Stimulated activated CD8-positive, alpha-beta memory T cell treated with anti-CD3 and anti-CD28 coated beads, Interleukin-15, amount 100 ng/mL, for 24 hours (primary cell): ENCODE measurements around the gene PRKX.
"Not testable (repeated sequence)": the region's sequence is repeated elsewhere in the genome, so short reads cannot be mapped to it uniquely, and the experiment has no call there.

Source experiments
- DNase-seq: peaks from one replicate; pipeline ENCODE4 v3.0.0-alpha.2; 2020; ENCODE audit warnings: low read depth

The PRKX gene

DNA sequence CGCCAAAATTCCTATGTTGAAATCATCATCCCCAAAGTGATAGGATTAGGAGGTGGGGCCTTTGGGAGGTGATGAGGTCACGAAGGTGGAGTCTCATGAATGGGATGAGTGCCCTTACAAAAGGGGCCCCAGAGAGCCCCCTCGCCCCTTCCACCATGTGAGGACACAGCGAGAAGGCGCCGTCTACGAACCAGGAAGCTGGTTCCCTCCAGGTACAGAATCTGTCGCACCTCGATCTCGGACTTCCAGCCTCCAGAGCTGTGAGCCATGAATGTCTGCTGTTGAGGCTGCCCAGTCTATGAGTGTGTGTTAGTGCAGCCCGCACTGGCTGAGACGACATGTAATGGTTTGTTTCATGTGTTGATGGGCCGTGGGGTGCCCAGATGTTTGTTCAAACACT lies 60.3 kb downstream of the PRKX start:
- no peak for DNase-seq

DNA sequence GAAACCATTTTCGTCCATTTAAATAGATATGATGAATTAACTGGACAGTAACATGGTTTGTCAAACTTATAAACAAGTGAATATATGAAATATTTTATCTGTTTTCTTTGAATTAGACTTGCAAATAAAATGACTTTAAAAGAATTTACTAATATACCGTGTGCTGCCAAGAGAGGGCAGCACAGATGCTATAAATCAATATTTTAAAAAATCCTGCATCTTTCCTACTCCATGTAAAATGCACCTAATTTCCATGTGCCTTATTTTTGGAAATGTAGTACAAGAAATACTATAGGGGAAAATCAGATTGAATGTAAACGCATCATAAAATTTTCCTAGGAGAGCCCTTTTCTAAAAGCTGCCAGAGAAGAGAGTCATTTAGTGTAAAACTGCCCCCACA lies 62.2 kb downstream of the PRKX start:
- DNase-seq = no peak

DNA sequence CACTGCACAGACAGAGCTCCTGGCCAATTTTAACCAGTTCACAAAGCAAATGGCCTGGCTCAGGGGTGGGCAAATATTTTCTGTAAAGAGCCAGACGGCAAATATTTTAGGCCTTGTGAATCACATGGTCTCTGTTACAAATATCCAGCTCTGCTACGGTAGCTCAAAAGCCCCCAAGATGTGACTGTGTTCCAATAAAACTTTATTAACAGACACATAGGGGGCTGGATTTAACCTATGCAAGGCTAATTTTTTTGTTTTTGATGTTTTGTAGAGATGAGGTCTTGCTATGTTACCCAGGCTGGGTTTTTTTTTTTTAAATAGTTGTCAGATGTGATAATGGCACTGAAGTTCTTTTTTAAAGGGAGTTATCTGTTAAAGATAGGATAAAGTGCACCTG lies 65.4 kb downstream of the PRKX start:
- no peak for DNase-seq

DNA sequence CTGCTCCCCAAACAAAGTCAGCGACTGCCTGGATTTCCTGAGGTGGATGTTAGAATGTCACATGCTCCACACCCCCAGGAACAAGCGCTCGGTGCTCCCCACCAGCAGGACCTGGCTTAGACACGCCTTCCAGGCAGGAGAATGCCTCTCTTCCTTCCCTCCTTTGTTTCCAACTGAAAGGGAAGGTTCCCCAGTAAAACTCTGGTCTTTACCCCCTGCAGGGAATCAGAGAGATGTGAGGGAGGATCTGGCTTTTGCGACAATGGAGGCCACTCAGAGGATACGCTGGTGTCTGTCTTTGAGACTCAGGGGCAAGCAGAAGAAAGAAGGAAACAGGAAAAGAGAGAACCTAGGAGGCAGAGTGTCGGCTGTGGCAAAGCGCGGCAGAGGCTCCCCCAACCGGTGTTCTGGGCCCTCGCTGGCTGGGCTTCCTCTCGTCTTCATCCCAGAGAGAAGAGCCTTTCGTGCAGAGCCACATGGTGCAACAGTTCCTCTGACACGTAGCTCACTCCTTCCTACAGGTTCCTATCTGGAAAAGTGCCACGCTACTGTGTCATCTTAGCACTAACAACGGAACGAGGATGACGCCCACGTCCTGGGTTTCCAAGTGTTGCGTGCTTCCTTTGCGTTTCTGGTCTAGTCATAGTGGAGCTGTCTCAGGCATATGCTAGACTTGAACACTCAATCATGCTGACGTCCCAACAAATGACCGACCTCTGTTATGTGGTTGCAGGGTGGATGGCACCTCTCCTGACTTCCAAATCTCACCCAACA lies 73.4 kb downstream of the PRKX start:
- not testable (repeated sequence) for DNase-seq

DNA sequence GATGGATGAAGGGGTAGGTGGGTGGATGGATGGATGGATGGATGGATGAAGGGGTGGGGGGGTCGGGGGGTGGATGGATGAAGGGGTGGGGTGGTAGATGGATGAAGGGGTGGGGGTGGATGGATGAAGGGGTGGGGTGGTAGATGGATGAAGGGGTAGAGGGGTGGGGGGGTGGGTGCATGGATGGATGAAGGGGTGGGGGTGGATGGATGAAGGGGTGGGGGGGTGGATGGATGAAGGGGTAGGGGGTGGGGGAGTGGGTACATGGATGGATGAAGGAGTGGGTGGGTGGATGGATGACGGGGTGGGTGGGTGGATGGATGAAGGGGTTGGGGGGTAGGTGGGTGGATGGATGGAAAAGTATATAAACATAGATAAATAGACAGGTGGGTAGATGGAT lies 74.2 kb downstream of the PRKX start:
- no peak for DNase-seq

DNA sequence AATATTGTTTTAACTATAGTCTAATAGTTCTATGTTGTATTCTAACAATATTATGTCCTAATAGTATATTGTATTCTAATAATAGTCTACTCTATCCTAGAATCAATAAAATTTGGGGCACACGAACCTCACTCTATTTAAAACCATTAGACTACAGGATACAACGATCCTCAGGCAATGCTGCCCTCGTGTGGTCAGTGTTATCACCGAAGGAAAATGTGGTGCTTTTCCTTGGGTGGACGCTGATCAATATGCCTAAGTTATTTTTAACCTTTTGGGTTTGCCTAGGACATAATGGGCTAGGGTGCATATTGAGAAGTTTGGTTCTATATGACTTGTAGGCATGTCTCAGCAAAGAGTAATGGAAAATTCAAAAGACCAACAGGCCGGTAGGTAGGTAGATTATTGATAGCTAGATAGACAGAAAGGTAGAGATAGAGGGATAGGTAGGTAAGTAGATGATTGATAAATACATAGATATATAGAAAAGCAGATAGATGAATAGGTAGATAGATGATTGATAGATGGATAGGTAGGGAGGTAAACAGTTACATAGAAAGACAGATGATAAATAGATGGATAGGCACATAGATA lies 75.1 kb downstream of the PRKX start:
- DNase-seq = no peak

DNA sequence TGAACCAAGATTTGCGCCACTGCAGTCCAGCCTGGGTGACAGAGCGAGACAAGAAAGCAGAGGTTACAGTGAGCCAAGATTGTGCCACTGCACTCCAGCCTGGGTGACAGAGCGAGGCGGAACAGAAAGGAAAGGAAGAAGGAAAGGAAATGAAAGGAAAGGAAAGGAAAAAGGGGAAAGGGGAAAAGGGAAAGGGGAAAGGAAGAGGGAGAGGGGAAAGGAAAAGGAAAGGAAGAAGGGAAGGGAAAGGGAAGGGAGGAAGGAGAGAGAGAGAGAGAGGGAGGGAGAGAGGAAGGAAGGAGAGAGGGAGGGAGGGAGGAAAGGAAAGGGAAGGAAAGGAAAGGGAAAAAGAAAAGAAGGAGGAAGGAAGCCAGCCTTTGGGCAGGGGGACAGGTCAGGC lies 76.6 kb downstream of the PRKX start:
- no peak for DNase-seq

DNA sequence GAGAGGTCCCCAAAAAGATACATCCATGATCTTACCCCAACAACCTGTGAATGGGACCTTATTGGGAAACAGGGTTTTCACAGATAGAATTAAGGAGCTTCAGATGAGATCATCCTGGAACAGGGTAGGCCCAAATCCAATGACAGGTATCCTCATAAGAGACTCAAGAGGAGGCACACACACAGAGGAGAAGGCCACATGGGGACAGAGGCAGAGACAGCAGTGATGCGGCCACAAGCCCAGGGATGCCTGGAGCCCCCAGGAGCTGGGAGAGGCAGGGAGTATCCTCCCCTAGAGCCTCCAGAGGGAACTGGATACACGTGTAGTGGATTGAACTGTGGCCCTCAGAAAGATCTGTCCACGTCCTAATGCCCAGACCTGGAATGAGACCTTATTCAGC lies 82.3 kb downstream of the PRKX start:
- no peak for DNase-seq

DNA sequence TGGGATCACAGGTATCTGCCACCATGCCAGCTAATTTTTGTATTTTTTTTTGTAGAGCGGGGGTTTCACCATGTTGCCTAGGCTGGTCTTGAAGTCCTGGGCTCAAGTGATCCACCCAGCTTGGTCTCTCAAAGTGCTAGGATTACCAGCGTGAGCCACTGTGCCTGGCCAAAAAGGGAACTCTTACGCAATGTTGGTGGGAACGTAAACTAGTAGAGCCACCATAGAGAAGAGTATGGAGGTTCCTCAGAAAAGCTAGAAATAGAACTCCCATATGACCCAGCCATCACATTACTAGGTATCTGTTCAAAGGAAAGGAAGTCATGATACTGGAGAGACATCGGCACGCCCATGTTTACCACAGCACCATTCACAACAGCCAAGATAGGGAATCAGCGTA lies 85.9 kb downstream of the PRKX start:
- no peak for DNase-seq

DNA sequence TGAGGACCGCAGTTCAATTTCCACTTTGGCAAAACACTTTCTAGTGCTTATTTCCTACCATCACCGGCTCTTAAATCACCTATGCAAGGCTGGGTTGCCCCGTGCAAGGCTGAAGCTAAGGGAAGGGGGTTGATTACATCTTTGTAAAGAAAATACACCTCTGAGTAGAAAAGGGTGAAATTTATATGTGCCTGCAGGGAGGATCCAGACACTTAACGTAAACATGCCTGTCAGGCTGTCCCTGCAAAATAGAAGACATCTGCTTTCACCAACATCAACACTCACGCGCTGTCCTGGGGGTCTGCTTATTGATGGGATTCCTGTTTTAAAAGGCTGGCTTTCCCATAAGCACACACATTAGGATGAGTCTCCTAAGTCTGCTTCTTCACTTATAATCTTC lies 92.0 kb downstream of the PRKX start:
- DNase-seq = no peak

DNA sequence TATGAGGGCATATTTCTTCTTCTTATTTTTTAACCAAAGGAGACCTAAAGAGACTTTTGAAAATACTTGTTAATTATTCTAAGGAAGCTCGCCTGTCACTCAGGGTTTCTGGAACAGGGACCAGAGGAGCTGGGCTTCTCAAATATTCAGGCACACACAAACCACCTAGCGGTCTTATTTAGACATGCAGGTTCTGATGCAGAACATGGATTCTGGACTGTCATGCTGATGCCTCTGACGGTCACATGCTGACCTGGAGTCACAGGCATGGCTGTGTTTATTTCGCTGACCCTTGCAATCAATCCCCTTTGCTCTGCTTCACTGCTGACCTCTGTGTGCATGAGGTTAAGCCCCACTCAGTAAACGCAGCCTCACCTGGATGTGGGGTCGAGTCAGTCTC lies 101.7 kb downstream of the PRKX start:
- DNase-seq = not testable (repeated sequence)

DNA sequence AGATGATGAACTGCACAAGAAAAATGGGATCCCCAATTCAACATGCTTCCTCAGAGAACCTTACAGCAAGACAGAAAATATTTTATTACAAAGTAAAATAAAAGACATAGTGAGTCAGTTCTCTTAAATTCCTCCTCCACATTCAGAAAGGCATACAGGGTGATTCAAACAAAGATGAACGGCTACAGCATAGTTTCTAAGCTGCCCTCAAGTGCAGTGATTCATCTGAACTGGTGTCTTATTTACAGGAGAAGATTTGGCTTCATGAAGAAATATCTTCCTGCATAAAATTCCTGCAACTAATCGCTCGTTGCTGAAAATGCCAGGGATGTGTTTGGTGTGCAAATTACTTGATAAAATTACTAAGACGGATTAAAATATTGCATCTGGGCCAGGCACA lies 103.6 kb downstream of the PRKX start:
- DNase-seq = no peak

DNA sequence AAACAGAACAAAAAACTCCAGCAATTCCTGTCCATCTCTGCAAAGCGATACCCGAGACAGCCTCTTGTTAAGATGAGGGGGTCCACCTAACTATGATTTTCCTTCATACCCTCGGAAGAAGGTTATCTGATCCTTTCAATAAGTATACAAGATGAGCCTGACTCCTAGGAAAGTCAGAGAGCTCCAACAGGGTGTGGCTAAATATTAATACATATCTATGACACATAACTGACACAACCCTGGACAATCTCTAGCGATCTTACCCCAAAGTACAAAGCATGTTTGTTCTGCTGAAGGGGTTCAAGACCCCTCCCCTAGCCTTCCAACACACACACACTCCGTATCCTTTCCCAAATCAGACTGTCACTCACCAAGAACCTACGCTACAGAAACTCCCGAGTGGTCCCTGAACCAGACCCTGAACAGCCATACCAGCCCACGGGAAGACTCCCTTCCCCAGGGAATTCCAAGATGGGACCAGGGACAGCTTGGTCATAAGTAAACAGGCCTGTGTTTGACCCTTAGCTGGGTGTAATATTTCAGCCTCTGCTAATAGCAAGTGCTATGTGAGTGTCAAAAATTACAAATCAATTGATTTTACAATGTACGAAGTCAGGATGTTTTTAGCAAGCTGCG lies 110.3 kb downstream of the PRKX start:
- DNase-seq = no peak

DNA sequence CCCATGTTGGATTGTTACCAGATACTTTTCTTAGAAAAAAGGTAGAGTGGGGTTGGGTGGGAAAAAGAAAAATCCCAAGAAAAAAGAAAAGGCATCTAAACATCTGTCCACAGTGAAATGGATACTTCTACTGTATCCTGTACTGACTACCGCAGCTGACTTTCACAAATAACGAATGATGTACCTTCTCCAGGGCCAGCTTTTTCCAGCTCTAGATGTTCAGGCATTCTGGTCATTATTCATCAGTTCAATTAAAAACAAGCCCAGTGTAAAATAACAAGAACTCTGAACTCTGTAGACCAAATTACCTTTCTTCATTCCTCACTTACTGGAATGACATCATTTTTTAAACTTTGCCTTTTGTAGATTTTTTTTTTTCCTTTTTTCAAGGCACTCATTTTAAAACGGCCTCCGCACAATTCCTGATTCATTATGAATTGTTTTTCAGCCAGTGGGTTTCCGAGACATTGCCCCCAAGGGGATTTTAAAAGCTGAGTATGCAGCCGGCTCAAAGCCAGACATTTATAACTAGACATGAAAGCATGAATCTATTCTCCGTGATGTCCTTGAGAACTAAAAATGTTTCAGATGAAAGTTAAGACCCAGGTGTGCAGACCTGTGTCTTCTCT lies 113.5 kb downstream of the PRKX start:
- DNase-seq = no peak

DNA sequence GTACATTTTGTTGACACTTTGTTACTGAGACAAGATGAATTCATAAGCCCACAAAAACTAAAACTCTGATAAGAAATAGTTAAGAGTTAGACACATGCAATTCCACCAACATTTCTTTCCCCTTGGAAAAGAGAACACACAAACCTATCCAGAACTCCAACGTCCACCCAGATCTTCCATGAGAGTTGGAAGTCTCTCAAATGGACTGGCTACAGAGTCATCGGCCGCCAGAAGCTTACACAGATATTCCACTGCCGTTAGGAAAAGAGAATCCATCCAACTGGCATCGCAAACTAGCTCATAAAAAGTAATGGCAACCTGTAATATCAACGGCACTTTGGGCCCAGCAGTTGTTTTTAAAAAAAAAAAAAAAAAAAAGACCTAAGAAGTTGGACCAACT lies 114.7 kb downstream of the PRKX start:
- no peak for DNase-seq

DNA sequence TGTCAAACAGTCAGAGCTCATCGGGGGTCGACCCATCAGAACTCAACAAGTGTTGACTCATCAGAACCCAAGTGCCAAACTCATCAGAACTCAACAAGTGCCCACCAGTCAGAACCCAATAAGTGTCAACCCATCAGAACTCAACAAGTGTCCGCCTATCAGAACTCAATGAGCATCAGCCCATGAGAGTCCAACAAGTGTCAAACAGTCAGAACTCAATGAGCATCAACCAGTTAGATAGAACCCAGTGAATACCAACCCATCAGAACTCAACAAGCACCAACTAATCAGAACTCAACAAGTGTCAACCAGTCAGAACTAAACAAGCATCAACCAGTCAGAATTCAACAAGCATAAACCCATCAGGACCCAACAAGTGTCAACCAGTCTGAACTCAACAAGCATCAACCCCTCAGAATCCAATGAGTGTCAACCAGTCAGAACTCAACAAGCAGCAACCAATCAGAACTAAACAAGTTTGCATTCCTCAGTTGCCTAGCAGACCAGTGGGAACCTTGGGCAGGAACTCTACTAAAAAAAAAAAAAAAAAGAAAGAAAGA lies 115.3 kb downstream of the PRKX start:
- no peak for DNase-seq

DNA sequence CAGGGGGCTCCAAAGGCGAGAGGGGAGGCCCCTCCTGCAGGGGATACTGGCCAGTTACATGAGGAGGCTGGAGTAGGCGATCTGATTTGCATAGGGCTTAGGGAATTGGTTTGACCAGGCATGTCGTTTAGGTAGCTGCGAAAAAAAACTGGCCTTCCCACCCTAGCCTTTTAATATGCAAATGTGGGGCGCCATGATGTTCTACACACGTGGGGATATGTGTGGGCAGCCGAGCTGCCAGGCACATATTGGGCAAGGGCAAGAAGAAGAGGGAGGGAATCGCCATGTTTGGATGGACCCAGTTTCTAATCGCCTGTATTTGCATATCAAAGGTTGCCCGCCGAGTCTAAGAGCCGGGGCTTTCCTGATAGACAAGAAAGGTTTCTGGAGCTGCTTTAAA lies 121.3 kb downstream of the PRKX start:
- no peak for DNase-seq

DNA sequence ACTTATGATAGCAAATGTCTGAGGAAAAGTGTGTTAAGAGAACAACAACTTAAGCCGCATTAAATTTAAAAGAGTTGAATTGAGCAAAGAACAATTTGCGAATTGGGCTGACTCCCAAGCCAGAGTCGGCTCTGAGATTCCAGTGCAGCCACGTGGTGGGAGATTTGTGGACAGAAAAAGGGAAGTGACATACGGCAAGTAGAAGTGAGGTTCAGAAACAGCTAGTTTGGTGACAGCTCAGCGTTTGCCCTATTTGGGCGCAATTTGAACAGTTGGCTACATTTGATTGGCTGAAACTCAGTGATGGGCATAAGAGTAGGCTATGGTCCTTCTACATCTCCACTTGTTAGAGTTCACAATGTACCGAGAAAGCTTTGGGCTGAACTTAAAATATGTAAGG lies 124.0 kb downstream of the PRKX start:
- no peak for DNase-seq

DNA sequence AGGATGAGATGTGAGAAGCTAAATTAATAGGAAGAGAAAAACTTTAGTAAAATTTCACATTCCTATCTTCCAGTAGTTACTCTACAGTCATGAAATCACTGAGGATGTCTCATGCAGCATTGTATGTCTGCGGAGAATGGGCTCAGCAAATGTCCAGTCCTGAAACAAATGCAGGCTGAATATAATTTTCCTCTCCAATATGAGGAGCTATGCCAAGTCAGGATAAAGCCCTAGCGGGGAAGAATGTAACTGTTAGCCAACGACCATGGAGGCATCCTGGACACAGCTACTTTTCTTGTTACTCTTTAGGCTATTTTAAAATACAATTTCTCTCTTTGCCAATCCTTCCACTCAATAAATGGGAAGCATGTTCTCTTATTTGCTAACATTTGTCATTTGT lies 127.7 kb downstream of the PRKX start:
- no peak for DNase-seq

DNA sequence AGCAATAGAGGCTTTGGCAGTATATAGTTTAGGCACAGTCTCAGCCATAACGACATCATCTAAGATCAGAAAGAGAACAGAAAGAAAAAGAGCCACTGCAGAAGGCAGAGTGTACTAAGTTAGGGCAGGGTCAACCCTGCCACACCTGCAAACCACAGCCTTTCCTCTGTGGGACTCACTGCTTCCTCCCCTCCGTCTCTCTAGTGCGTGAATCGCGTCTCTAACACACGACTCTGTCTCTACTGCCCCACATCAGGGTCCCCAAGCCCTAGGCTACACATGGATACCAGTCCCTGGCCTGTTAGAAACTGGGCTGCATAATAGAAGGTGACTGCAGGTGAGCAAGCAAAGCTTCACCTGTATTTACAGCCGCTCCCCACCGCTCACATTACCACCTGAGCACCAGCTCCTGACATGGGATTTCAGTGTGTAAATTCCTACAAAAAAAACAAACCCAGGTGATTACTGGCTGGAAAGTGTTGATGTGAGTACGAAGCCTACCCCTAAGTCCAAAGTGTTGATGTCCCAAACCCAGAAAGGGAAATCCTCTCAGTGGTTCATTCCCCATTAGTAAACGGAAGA lies 128.9 kb downstream of the PRKX start:
- DNase-seq = no peak

DNA sequence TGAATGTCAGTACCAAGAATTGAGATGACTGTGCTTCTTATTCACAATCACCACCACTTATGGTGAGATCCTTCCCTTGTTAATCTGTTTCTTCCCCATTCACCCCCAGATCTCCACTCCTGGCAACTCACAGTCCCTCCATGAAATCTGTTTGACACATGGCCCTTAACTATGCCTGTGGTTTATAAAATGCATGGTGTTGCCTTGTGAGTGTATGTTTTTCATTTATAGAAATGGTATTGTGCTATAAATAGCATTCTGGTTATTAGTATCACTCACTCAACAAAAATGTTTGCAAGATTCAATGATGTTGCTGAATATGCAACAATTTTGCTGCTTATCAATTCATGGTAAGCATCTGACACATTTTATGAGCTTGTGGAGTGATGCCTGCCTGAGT lies 131.0 kb downstream of the PRKX start:
- no peak for DNase-seq

DNA sequence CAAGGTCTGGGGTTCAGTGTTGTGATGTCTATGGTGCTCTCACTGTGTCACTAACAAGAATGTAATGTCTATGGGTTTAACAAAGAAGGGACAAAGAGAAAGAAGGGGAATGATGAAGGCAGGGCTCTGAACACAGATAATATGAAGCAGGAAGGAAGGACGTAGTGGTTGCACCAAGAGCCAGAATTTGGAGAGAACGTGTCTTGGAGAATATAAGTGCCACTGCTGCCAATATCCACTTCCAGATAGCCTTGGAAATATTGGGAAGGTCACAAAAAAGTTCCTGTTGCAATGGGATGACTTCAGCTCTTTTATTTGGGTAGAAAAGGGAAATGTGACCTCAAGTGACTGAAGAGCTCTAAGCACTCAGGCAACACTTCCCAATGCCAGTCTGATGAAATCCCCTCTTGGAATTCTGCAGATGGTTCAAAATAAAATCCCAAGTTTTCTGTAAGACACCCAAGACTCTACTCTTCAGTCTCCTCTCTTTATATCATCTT lies 131.8 kb downstream of the PRKX start:
- DNase-seq = no peak
